H1 (cell line): ENCODE data around the gene LTB. TPM values are rescaled to one million over a fixed set of nuclear protein-coding genes. Genes with fewer than 3 reads are reported as not detected.
A peak's percentile ranks its signal among the peaks of the same experiment; 100 is the strongest.

Experiments
- CTCF ChIA-PET: fragments of 300-600 bp; sonication (Branson Sonifier 250); formaldehyde crosslinking; loops from one replicate; lab custom pipeline; 2021; ENCODE audit not compliant: partially characterized antibody; lab: Charles Lee
- POLR2A ChIA-PET: fragments of 300-600 bp; sonication (Branson Sonifier 250); formaldehyde crosslinking; loops from one replicate; lab custom pipeline; 2021; ENCODE audit warnings: inconsistent platforms; ENCODE audit not compliant: partially characterized antibody; lab: Charles Lee
- DNase-seq, 2 experiments: peaks; one replicate each; pipeline versions ENCODE4 v3.0.0 to v3.0.0-alpha.2; 2010 to 2022; ENCODE audit warnings: low spot score in 2 of 2, low read depth in 1 of 2, mixed read lengths in 1 of 2
- FAIRE-seq: peaks from 2 replicates; lab custom pipeline; 2011; peaks lifted over from hg19 to GRCh38; lab: Jason Lieb, UNC
- H2AFZ ChIP-seq: 2 replicates; pipeline ENCODE4 v1.8.1; 2012; ENCODE audit warnings: low read length, inconsistent platforms
- H2AK5ac ChIP-seq: 2 replicates; pipeline ENCODE4 v1.6.1; 2013; ENCODE audit warnings: low read depth, low read length
- H2BK120ac ChIP-seq: replicated peaks from 2 replicates; pipeline ENCODE3; 2013; ENCODE audit warnings: low read depth, low read length, inconsistent platforms
- H2BK12ac ChIP-seq: 2 replicates; pipeline ENCODE4 v1.6.1; 2013; ENCODE audit warnings: low read depth, low read length
- H2BK15ac ChIP-seq: 2 replicates; pipeline ENCODE4 v1.6.1; 2013; ENCODE audit warnings: low read length
- H2BK20ac ChIP-seq: 2 replicates; pipeline ENCODE4 v1.6.1; 2013; ENCODE audit warnings: low read length
- H2BK5ac ChIP-seq: 2 replicates; pipeline ENCODE4 v1.6.1; 2013; ENCODE audit warnings: low read depth, low read length
- H3K14ac ChIP-seq: 2 replicates; pipeline ENCODE4 v1.6.1; 2013; ENCODE audit warnings: inconsistent platforms; ENCODE audit not compliant: insufficient read length
- H3K18ac ChIP-seq: 2 replicates; pipeline ENCODE4 v1.6.1; 2013; ENCODE audit warnings: low read length; ENCODE audit errors: extremely low read depth
- H3K23ac ChIP-seq: 2 replicates; pipeline ENCODE4 v1.6.1; 2013; ENCODE audit warnings: inconsistent platforms; ENCODE audit not compliant: insufficient read length
- H3K23me2 ChIP-seq: 2 replicates; pipeline ENCODE4 v1.6.1; 2013; ENCODE audit warnings: low read depth, low read length
- H3K27ac ChIP-seq: 2 replicates; pipeline ENCODE4 v1.6.1; 2011; ENCODE audit warnings: low read depth, low read length, inconsistent platforms
- H3K27me3 ChIP-seq, 4 experiments: replicated peaks in 1 of 4; 1 replicate in 1 of 4; 2 replicates in 3 of 4; pipeline versions ENCODE4 v1.6.1 to v1.8.1; 2011 to 2013; ENCODE audit warnings: low read length in 3 of 4, mild to moderate bottlenecking in 3 of 4, inconsistent platforms in 2 of 4, mixed read lengths in 2 of 4, moderate library complexity in 1 of 4; ENCODE audit not compliant: control insufficient read depth in 3 of 4, insufficient read depth in 3 of 4; ENCODE audit errors: extremely low read depth in 1 of 4
- H3K36me3 ChIP-seq, 4 experiments: 2 replicates each; pipeline versions ENCODE4 v1.6.1 to v1.8.1; 2011 to 2013; ENCODE audit warnings: mild to moderate bottlenecking in 4 of 4, low read length in 3 of 4, moderate library complexity in 2 of 4, control low read depth in 1 of 4, inconsistent platforms in 1 of 4; ENCODE audit not compliant: insufficient read depth in 4 of 4, control insufficient read depth in 2 of 4
- H3K4ac ChIP-seq: replicated peaks from 2 replicates; pipeline ENCODE3; 2013; ENCODE audit warnings: low read length, low read depth, mixed read lengths, inconsistent platforms; ENCODE audit not compliant: insufficient read length
- H3K4me1 ChIP-seq, 4 experiments: replicated peaks in 1 of 4; 1 replicate in 1 of 4; 2 replicates in 3 of 4; pipeline versions ENCODE4 v1.6.1 to v1.8.1; 2011 to 2013; ENCODE audit warnings: low read length in 3 of 4, inconsistent platforms in 2 of 4, mixed read lengths in 1 of 4; ENCODE audit not compliant: insufficient read depth in 4 of 4, control insufficient read depth in 3 of 4
- H3K4me2 ChIP-seq, 2 experiments: 2 replicates each; pipeline versions ENCODE4 v1.6.1 to v1.8.1; 2011 to 2013; ENCODE audit warnings: low read depth in 2 of 2, low read length in 2 of 2, control low read depth in 1 of 2, inconsistent platforms in 1 of 2, mild to moderate bottlenecking in 1 of 2; ENCODE audit not compliant: insufficient read depth in 1 of 2
- H3K4me3 ChIP-seq, 4 experiments: fragments of 200-600, 300-600 bp in 1 of 4; sonication (generic), shearing (Covaris generic), sonication (Bioruptor Twin) in 1 of 4; 2 replicates each; pipeline versions ENCODE4 v1.5.1 to v1.8.1; 2011 to 2016; ENCODE audit warnings: low read length in 4 of 4, low read depth in 3 of 4, control low read depth in 2 of 4, inconsistent platforms in 2 of 4, mild to moderate bottlenecking in 2 of 4, mixed read lengths in 1 of 4, moderate library complexity in 1 of 4; ENCODE audit not compliant: insufficient read depth in 2 of 4; ENCODE audit errors: extremely low read depth in 1 of 4
- H3K56ac ChIP-seq: replicated peaks from 2 replicates; pipeline ENCODE3; 2013; ENCODE audit warnings: low read depth, mild to moderate bottlenecking, mixed read lengths, low read length, inconsistent platforms; ENCODE audit not compliant: insufficient read length
- H3K79me1 ChIP-seq: 2 replicates; pipeline ENCODE4 v1.6.1; 2013; ENCODE audit warnings: low read depth, low read length, control low read depth
- H3K79me2 ChIP-seq, 2 experiments: 2 replicates each; pipeline versions ENCODE4 v1.6.1 to v1.8.1; 2012 to 2013; ENCODE audit warnings: low read length in 2 of 2, mild to moderate bottlenecking in 2 of 2, inconsistent platforms in 1 of 2; ENCODE audit not compliant: insufficient read depth in 2 of 2, control insufficient read depth in 1 of 2
- H3K9ac ChIP-seq, 4 experiments: replicated peaks in 1 of 4; 1 replicate in 1 of 4; 2 replicates in 3 of 4; pipeline versions ENCODE4 v1.6.1 to v1.8.1; 2011 to 2013; ENCODE audit warnings: low read depth in 3 of 4, low read length in 3 of 4, control low read depth in 2 of 4, mild to moderate bottlenecking in 2 of 4, moderate library complexity in 2 of 4, inconsistent platforms in 1 of 4; ENCODE audit errors: extremely low read depth in 1 of 4
- H3K9me3 ChIP-seq, 2 experiments: 2 replicates each; pipeline versions ENCODE4 v1.6.1 to v1.8.1; 2012 to 2013; ENCODE audit warnings: mild to moderate bottlenecking in 2 of 2, moderate library complexity in 2 of 2, control low read depth in 1 of 2, inconsistent platforms in 1 of 2, low read depth in 1 of 2, low read length in 1 of 2, mixed read lengths in 1 of 2; ENCODE audit not compliant: insufficient read depth in 2 of 2
- H4K20me1 ChIP-seq, 2 experiments: replicated peaks in 1 of 2; 2 replicates each; pipeline versions ENCODE3 to v1.8.1; 2011 to 2013; ENCODE audit warnings: inconsistent platforms in 2 of 2, low read length in 2 of 2, mild to moderate bottlenecking in 1 of 2; ENCODE audit not compliant: insufficient read depth in 2 of 2, control insufficient read depth in 1 of 2
- H4K5ac ChIP-seq: 2 replicates; pipeline ENCODE4 v1.6.1; 2013; ENCODE audit warnings: low read length, low read depth, mixed read lengths, inconsistent platforms; ENCODE audit not compliant: insufficient read length
- H4K8ac ChIP-seq: 2 replicates; pipeline ENCODE4 v1.8.0; 2013; ENCODE audit warnings: mild to moderate bottlenecking, moderate library complexity, low read length, inconsistent platforms; ENCODE audit not compliant: insufficient read depth; ENCODE audit errors: extremely low read depth
- H4K91ac ChIP-seq: replicated peaks from 2 replicates; pipeline ENCODE3; 2013; ENCODE audit warnings: low read length, mixed read lengths, inconsistent platforms; ENCODE audit not compliant: insufficient read length
- ASH2L ChIP-seq: fragments of 200-600, 300-600 bp; sonication (generic); IDR thresholded peaks from one replicate; pipeline ENCODE4 v1.7.1; 2017; ENCODE audit warnings: low read length
- CBX8 ChIP-seq: fragments of 300-800, 300-1000 bp; sonication (generic); IDR thresholded peaks from 2 replicates; pipeline ENCODE4 v1.7.1; 2016; ENCODE audit warnings: low read depth, low read length, borderline replicate concordance
- EP300 ChIP-seq, 2 experiments: IDR thresholded peaks; 1 replicate in 1 of 2; 2 replicates in 1 of 2; pipeline ENCODE4 v1.6.1; 2011 to 2012; ENCODE audit warnings: low read depth in 2 of 2, low read length in 2 of 2, mild to moderate bottlenecking in 2 of 2, borderline replicate concordance in 1 of 2, inconsistent platforms in 1 of 2, moderate library complexity in 1 of 2
- JUN ChIP-seq: IDR thresholded peaks from 2 replicates; pipeline ENCODE4 v1.6.1; 2011; ENCODE audit warnings: low read depth, mild to moderate bottlenecking, improper control_type of control experiment, low read length
- KDM4A ChIP-seq: IDR thresholded peaks from one replicate; pipeline ENCODE4 v1.7.1; 2012; ENCODE audit warnings: low read depth, mild to moderate bottlenecking, moderate library complexity, low read length, inconsistent platforms; ENCODE audit not compliant: severe bottlenecking
- PHF8 ChIP-seq: fragments of 200-600 bp; sonication (generic); conservative IDR thresholded peaks from 2 replicates; pipeline ENCODE4 v1.7.1; 2012; ENCODE audit warnings: low read depth, mild to moderate bottlenecking, inconsistent platforms, low read length, moderate library complexity
- SIRT6 ChIP-seq: IDR thresholded peaks from one replicate; pipeline ENCODE4 v1.7.1; 2012; ENCODE audit warnings: low read length, inconsistent platforms
- SRF ChIP-seq: IDR thresholded peaks from 2 replicates; pipeline ENCODE4 v1.6.1; 2011; ENCODE audit warnings: mild to moderate bottlenecking, low read depth, low read length, moderate library complexity
- TCF12 ChIP-seq: IDR thresholded peaks from 2 replicates; pipeline ENCODE4 v1.6.1; 2011; ENCODE audit warnings: low read depth, mild to moderate bottlenecking, low read length
- ZNF274 ChIP-seq: IDR thresholded peaks from 2 replicates; pipeline ENCODE4 v1.7.0; 2012; ENCODE audit warnings: low read length, borderline replicate concordance; ENCODE audit errors: extremely low read depth
- WGBS, 2 experiments: shearing (Covaris generic) in 1 of 2; methylation state at CpG; one replicate each; pipeline versions ENCODE4 v1.1.6 to v1.1.7; 2013 to 2015; ENCODE audit warnings: low lambda C conversion rate in 2 of 2, mixed read lengths in 2 of 2, inconsistent platforms in 1 of 2, low coverage in 1 of 2, missing lambda C conversion rate in 1 of 2; ENCODE audit not compliant: insufficient replicate concordance in 2 of 2, insufficient coverage in 1 of 2, insufficient read length in 1 of 2; ENCODE audit errors: extremely low coverage in 1 of 2, missing lambda C conversion rate in 1 of 2; 5-methylcytosine and 5-hydroxymethylcytosine counted together
- polyA plus RNA-seq, 7 experiments: library from polyadenylated mRNA; depleted of rRNA in 3 of 7; stranded (reverse) in 5 of 7; unstranded in 2 of 7; fragments of >200 nt in 5 of 7; fragments of 200-250 nt in 2 of 7; gene quantifications; 1 replicate in 5 of 7; 2 replicates in 1 of 7; 4 replicates in 1 of 7; pipeline versions ENCODE4 v1.2.1 to v1.2.3, GENCODE V29; 2011 to 2013; ENCODE audit warnings: missing spikeins in 2 of 7, mixed read lengths in 2 of 7
- total RNA-seq: library from RNA; stranded (reverse); fragmentation: NEBNext Ultra II Directional; extraction: Animal tissue kit (Norgen Biotek cat#: 25700); gene quantifications from 2 replicates; pipeline ENCODE4 v1.2.1, GENCODE V29; 2021
- TF ChIP-seq, protein P1 (sequence below), 3 experiments: IDR thresholded peaks; 1 replicate in 2 of 3; 2 replicates in 1 of 3; pipeline versions ENCODE4 v1.5.1 to v1.6.1; 2011; ENCODE audit warnings: low read length in 3 of 3, mild to moderate bottlenecking in 3 of 3, inconsistent platforms in 2 of 3, low read depth in 1 of 3, moderate library complexity in 1 of 3; ENCODE audit not compliant: insufficient read depth in 1 of 3; ENCODE audit errors: control extremely low read depth in 1 of 3

LTB gene
- total and polyA plus RNA-seq, 2 of the 8 experiments (the other 6 are each of a cell fraction or from before 2014, with no cell fraction given), result 0.43 to 0.47 TPM

- TF ChIP-seq SRF (no peak), TCF12 (no peak), CBX8 (no peak), ZNF274 (no peak), PHF8 (no peak), KDM4A (no peak), JUN (no peak), SIRT6 (no peak), ASH2L (no peak), EP300 (IDR thresholded peaks at IDR 0.05; ENCODE audit: borderline replicate concordance in 1 of 2, low read depth in 2 of 2, low read length in 2 of 2) (no peak)
- TF ChIP-seq, protein P1, sequence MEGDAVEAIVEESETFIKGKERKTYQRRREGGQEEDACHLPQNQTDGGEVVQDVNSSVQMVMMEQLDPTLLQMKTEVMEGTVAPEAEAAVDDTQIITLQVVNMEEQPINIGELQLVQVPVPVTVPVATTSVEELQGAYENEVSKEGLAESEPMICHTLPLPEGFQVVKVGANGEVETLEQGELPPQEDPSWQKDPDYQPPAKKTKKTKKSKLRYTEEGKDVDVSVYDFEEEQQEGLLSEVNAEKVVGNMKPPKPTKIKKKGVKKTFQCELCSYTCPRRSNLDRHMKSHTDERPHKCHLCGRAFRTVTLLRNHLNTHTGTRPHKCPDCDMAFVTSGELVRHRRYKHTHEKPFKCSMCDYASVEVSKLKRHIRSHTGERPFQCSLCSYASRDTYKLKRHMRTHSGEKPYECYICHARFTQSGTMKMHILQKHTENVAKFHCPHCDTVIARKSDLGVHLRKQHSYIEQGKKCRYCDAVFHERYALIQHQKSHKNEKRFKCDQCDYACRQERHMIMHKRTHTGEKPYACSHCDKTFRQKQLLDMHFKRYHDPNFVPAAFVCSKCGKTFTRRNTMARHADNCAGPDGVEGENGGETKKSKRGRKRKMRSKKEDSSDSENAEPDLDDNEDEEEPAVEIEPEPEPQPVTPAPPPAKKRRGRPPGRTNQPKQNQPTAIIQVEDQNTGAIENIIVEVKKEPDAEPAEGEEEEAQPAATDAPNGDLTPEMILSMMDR (IDR thresholded peaks at IDR 0.05; ENCODE audit: control extremely low read depth in 1 of 3, insufficient read depth in 1 of 3, low read depth in 1 of 3, low read length in 3 of 3), result no peak
- no peak overlapping the region for H2BK20ac ChIP-seq
These were observed 10.2 kb upstream of the LTB start for GRCh38 chr6:31592396-31592771.

More at GRCh38 chr6:31592396-31592771, 10.2 kb upstream of the LTB start:
- ChIA-PET CTCF (interaction anchor here (1.1 to 22.0 kb wide), 4 partner anchors 10 to 43 kb away, joined by 3 to 640 read pairs (median 308); partner anchors contain the start of genes ATP6V1G2, DDX39B, LST1 and LTB), POLR2A (interaction anchor here (1.2 to 7.3 kb wide), 4 partner anchors 10 to 58 kb away, joined by 3 to 99 read pairs (median 4); partner anchors contain the start of genes ATP6V1G2, DDX39B, LTB and NFKBIL1)
- Histone ChIP-seq H2BK12ac (no peak overlapping the region), H2BK15ac (no peak overlapping the region), H3K18ac (no peak overlapping the region), H2AK5ac (no peak overlapping the region), H4K20me1 (no peaks in the 10 kb centered on the region), H3K36me3 (no peaks in the 10 kb centered on the region), H3K79me2 (no peaks in the 10 kb centered on the region), H3K4me3 (no peak overlapping the region), H3K4ac (no peak overlapping the region), H3K4me1 (peaks cover 0 to 4% (median 0%) of the 10 kb centered on the region in 4 experiments; a peak in 1 of 7 replicates), H3K14ac (no peak overlapping the region), H3K56ac (no peak overlapping the region), H3K9me3 (no peaks in the 10 kb centered on the region), H4K5ac (no peak overlapping the region), H3K79me1 (no peaks in the 10 kb centered on the region), H3K9ac (no peak overlapping the region), H3K23ac (no peak overlapping the region), H3K27ac (no peak overlapping the region), H3K4me2 (no peak overlapping the region), H4K91ac (no peak overlapping the region), H4K8ac (no peak overlapping the region; the same call in 1 of the 2 replicates), H3K23me2 (0 out of 2 replicates have a peak, but pooled peaks cover 2% of the 10 kb centered on the region), H2BK5ac (no peak overlapping the region), H3K27me3 (no peaks in the 10 kb centered on the region), H2BK120ac (no peak overlapping the region), H2AFZ (peak overlapping the region; percentile 17; the same call in 1 of the 2 replicates)
- FAIRE-seq (no peak), DNase-seq (no peak)
- 88% methylated on average over 6 of the region's 7 CpGs; no CpG with 5 or more reads in 1 of the 2 experiments for WGBS, 2 experiments
